Measurements from ENCODE around the gene AOPEP. TPM values are rescaled to one million over a fixed set of nuclear protein-coding genes. Genes with fewer than 3 reads are reported as not detected.

AOPEP gene
- total RNA-seq, 1 experiment from 2014 or later: 14.4 TPM

- TF ChIP-seq MYBL2 (CRISPR knock-in tag; IDR thresholded peaks at IDR 0.05) (no peak), ZNF416 (CRISPR knock-in tag; IDR thresholded peaks at IDR 0.05) (no peak), MXD4 (CRISPR knock-in tag; IDR thresholded peaks at IDR 0.05; ENCODE audit: borderline replicate concordance) (no peak), ATF1 (CRISPR knock-in tag; IDR thresholded peaks at IDR 0.05) (no peak), ESRRA (CRISPR knock-in tag; IDR thresholded peaks at IDR 0.05; ENCODE audit: borderline replicate concordance) (no peak), ZNF396 (CRISPR knock-in tag; IDR thresholded peaks at IDR 0.05; ENCODE audit: borderline replicate concordance) (no peak), SOX15 (CRISPR knock-in tag; IDR thresholded peaks at IDR 0.05) (no peak)
- TF ChIP-seq, protein P1, sequence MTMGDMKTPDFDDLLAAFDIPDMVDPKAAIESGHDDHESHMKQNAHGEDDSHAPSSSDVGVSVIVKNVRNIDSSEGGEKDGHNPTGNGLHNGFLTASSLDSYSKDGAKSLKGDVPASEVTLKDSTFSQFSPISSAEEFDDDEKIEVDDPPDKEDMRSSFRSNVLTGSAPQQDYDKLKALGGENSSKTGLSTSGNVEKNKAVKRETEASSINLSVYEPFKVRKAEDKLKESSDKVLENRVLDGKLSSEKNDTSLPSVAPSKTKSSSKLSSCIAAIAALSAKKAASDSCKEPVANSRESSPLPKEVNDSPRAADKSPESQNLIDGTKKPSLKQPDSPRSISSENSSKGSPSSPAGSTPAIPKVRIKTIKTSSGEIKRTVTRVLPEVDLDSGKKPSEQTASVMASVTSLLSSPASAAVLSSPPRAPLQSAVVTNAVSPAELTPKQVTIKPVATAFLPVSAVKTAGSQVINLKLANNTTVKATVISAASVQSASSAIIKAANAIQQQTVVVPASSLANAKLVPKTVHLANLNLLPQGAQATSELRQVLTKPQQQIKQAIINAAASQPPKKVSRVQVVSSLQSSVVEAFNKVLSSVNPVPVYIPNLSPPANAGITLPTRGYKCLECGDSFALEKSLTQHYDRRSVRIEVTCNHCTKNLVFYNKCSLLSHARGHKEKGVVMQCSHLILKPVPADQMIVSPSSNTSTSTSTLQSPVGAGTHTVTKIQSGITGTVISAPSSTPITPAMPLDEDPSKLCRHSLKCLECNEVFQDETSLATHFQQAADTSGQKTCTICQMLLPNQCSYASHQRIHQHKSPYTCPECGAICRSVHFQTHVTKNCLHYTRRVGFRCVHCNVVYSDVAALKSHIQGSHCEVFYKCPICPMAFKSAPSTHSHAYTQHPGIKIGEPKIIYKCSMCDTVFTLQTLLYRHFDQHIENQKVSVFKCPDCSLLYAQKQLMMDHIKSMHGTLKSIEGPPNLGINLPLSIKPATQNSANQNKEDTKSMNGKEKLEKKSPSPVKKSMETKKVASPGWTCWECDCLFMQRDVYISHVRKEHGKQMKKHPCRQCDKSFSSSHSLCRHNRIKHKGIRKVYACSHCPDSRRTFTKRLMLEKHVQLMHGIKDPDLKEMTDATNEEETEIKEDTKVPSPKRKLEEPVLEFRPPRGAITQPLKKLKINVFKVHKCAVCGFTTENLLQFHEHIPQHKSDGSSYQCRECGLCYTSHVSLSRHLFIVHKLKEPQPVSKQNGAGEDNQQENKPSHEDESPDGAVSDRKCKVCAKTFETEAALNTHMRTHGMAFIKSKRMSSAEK (CRISPR knock-in tag; IDR thresholded peaks at IDR 0.05; ENCODE audit: borderline replicate concordance): no peak
- TF ChIP-seq, protein P2, sequence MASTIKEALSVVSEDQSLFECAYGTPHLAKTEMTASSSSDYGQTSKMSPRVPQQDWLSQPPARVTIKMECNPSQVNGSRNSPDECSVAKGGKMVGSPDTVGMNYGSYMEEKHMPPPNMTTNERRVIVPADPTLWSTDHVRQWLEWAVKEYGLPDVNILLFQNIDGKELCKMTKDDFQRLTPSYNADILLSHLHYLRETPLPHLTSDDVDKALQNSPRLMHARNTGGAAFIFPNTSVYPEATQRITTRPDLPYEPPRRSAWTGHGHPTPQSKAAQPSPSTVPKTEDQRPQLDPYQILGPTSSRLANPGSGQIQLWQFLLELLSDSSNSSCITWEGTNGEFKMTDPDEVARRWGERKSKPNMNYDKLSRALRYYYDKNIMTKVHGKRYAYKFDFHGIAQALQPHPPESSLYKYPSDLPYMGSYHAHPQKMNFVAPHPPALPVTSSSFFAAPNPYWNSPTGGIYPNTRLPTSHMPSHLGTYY (CRISPR knock-in tag; IDR thresholded peaks at IDR 0.05): no peak
These were observed 382.3 kb downstream of the AOPEP start (continued) for GRCh38 chr9:95108777-95109176.

DNA sequence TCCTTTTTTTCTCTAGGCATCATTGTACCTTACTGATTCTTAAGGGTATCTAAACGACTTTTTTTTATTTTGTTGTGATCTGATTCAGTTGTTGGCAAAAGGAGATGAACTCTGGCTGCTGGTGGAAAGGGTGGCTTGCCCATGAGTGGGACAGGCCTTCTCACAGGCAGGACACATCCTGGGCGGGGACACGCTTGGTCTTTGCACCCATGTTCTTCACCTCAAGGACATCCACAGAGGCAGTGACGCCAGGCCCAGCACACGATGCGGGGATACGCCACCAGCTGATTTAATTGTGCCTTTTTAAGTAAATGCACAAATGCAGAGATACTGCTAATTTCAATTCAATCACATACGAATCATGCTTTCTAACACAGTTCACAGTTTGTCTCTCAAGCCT lies 383.0 kb downstream of the AOPEP start:
- Mint-ChIP-seq H3K27ac (no peak overlapping the region), H3K27me3 (ENCODE audit: low read depth) (no peaks in the 10 kb centered on the region), H3K36me3 (peaks cover 7% of the 10 kb centered on the region; the same call in 1 of the 2 replicates), H3K4me3 (no peak overlapping the region), H3K4me1 (no peaks in the 10 kb centered on the region), H3K9me3 (no peaks in the 10 kb centered on the region)
- TF ChIP-seq SOX15 (CRISPR knock-in tag; IDR thresholded peaks at IDR 0.05) (no peak), ZNF138 (CRISPR knock-in tag; conservative IDR thresholded peaks at IDR 0.05) (no peak), ZBTB21 (CRISPR knock-in tag; IDR thresholded peaks at IDR 0.05; ENCODE audit: borderline replicate concordance) (no peak), USF1 (CRISPR knock-in tag; IDR thresholded peaks at IDR 0.05) (no peak), SMAD3 (CRISPR knock-in tag; IDR thresholded peaks at IDR 0.05; ENCODE audit: borderline replicate concordance) (no peak)
- POLR2A ChIA-PET: no interaction called here
- ATAC-seq (no peak), DNase-seq (ENCODE audit: low spot score) (no peak)
- CTCF ChIA-PET: interaction anchor here (1.1 kb wide), 1 partner anchor 137 kb away, joined by 3 read pairs; no protein-coding TSS in a partner anchor

- no peak overlapping the region for H3K4me3 Mint-ChIP-seq
- CTCF ChIA-PET: no interaction called here
- POLR2A ChIA-PET: no interaction called here
- H3K27me3 Mint-ChIP-seq (ENCODE audit: low read depth): no peaks in the 10 kb centered on the region
- ATAC-seq (no peak), DNase-seq (ENCODE audit: low spot score) (no peak)
- no peaks in the 10 kb centered on the region for H3K9me3 Mint-ChIP-seq
- peaks cover 4% of the 10 kb centered on the region for H3K4me1 Mint-ChIP-seq
- H3K36me3 Mint-ChIP-seq: peaks cover 8% of the 10 kb centered on the region; the same call in 1 of the 2 replicates
- no peak for TF ChIP-seq ZNF423 (CRISPR knock-in tag; IDR thresholded peaks at IDR 0.05)
- no peak for TF ChIP-seq MAX (CRISPR knock-in tag; IDR thresholded peaks at IDR 0.05)
- TF ChIP-seq E2F5 (CRISPR knock-in tag; IDR thresholded peaks at IDR 0.05): no peak
- no peak for TF ChIP-seq NFYB (CRISPR knock-in tag; conservative IDR thresholded peaks at IDR 0.05; ENCODE audit: low read depth)
- TF ChIP-seq SMAD3 (CRISPR knock-in tag; IDR thresholded peaks at IDR 0.05; ENCODE audit: borderline replicate concordance): no peak
- no peak for TF ChIP-seq TEAD4 (CRISPR knock-in tag; IDR thresholded peaks at IDR 0.05)
- no peak for TF ChIP-seq USF1 (CRISPR knock-in tag; IDR thresholded peaks at IDR 0.05)
- TF ChIP-seq, protein P3, sequence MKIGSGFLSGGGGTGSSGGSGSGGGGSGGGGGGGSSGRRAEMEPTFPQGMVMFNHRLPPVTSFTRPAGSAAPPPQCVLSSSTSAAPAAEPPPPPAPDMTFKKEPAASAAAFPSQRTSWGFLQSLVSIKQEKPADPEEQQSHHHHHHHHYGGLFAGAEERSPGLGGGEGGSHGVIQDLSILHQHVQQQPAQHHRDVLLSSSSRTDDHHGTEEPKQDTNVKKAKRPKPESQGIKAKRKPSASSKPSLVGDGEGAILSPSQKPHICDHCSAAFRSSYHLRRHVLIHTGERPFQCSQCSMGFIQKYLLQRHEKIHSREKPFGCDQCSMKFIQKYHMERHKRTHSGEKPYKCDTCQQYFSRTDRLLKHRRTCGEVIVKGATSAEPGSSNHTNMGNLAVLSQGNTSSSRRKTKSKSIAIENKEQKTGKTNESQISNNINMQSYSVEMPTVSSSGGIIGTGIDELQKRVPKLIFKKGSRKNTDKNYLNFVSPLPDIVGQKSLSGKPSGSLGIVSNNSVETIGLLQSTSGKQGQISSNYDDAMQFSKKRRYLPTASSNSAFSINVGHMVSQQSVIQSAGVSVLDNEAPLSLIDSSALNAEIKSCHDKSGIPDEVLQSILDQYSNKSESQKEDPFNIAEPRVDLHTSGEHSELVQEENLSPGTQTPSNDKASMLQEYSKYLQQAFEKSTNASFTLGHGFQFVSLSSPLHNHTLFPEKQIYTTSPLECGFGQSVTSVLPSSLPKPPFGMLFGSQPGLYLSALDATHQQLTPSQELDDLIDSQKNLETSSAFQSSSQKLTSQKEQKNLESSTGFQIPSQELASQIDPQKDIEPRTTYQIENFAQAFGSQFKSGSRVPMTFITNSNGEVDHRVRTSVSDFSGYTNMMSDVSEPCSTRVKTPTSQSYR (CRISPR knock-in tag; IDR thresholded peaks at IDR 0.05): no peak
- no peak for TF ChIP-seq IRF2 (CRISPR knock-in tag; IDR thresholded peaks at IDR 0.05; ENCODE audit: borderline replicate concordance, low read depth)
- H3K27ac Mint-ChIP-seq: no peak overlapping the region
These were observed 384.5 kb downstream of the AOPEP start for GRCh38 chr9:95110921-95111525.

Data from WTC11 (cell line).